Measurements from ENCODE around the gene TAF1B.

- no peak for TF ChIP-seq CTCF (IDR thresholded peaks at IDR 0.05)
- no peak for TF ChIP-seq POLR2A (IDR thresholded peaks at IDR 0.05)
Observed at GRCh38 chr2:9964334-9964980, 121.2 kb downstream of the TAF1B start.

Data from esophagus squamous epithelium (tissue), 4 donors.